Panc1 (cell line): ENCODE measurements around the gene CIITA.

Source experiments
- POLR2AphosphoS5 ChIP-seq: IDR thresholded peaks from 2 replicates; pipeline ENCODE4 v1.6.1; 2012; ENCODE audit warnings: mild to moderate bottlenecking, low read depth, low read length, moderate library complexity
- SIN3A ChIP-seq: IDR thresholded peaks from 2 replicates; pipeline ENCODE4 v1.6.1; 2012; ENCODE audit warnings: low read depth, mild to moderate bottlenecking, low read length, moderate library complexity, borderline replicate concordance; ENCODE audit not compliant: insufficient read depth
- TCF7L2 ChIP-seq: IDR thresholded peaks from 2 replicates; pipeline ENCODE4 v1.6.1; 2011; ENCODE audit warnings: mild to moderate bottlenecking, low read depth, low read length, inconsistent platforms
- TF ChIP-seq, protein P1 (sequence below), 2 experiments: IDR thresholded peaks; 2 replicates each; pipeline ENCODE4 v1.6.1; 2011 to 2012; ENCODE audit warnings: low read depth in 2 of 2, control low read depth in 1 of 2, low read length in 1 of 2, mild to moderate bottlenecking in 1 of 2, moderate library complexity in 1 of 2; ENCODE audit not compliant: insufficient read depth in 1 of 2
- TF ChIP-seq, protein P2 (sequence below): fragments of 450-650 bp; IDR thresholded peaks from 2 replicates; pipeline ENCODE4 v1.5.1; 2017; ENCODE audit warnings: mild to moderate bottlenecking

DNA sequence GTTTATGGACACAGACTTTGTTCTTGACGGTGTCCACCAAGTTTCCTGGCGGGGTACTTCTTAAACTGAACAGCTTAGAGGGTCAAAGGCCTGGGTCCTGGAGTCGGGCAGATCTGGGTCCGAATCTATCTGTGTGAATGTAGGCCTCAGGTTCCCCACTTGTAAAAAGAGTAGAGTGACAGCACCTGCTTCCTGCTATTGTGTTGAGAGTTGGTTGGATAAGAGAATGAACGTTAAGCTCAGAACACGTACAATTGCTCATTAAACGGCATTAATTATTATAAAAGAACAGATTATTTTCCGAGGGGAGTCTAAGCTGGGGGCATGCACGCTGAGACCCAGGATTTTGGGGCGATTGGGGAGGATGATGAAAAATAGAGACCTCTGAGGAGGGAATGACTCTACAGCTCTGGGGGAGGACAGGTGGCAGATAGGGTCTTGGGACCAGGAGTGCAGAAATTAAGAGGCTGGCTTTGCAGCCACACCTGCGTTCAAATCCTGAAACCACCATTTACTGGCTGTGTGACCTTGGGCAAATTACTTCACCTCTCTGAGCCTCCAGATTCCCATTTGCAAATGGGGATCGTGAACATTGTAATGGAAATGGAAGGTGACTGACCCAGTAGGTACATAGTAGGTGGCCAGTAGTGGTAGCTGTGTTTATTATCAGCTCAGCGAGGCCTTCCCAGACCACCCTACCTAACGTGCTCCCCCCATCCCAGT lies 68.2 kb downstream of the CIITA start:
- TF ChIP-seq, protein P1, sequence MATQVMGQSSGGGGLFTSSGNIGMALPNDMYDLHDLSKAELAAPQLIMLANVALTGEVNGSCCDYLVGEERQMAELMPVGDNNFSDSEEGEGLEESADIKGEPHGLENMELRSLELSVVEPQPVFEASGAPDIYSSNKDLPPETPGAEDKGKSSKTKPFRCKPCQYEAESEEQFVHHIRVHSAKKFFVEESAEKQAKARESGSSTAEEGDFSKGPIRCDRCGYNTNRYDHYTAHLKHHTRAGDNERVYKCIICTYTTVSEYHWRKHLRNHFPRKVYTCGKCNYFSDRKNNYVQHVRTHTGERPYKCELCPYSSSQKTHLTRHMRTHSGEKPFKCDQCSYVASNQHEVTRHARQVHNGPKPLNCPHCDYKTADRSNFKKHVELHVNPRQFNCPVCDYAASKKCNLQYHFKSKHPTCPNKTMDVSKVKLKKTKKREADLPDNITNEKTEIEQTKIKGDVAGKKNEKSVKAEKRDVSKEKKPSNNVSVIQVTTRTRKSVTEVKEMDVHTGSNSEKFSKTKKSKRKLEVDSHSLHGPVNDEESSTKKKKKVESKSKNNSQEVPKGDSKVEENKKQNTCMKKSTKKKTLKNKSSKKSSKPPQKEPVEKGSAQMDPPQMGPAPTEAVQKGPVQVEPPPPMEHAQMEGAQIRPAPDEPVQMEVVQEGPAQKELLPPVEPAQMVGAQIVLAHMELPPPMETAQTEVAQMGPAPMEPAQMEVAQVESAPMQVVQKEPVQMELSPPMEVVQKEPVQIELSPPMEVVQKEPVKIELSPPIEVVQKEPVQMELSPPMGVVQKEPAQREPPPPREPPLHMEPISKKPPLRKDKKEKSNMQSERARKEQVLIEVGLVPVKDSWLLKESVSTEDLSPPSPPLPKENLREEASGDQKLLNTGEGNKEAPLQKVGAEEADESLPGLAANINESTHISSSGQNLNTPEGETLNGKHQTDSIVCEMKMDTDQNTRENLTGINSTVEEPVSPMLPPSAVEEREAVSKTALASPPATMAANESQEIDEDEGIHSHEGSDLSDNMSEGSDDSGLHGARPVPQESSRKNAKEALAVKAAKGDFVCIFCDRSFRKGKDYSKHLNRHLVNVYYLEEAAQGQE (IDR thresholded peaks at IDR 0.05; ENCODE audit: insufficient read depth in 1 of 2, low read depth in 2 of 2, low read length in 1 of 2), result no peak
- TF ChIP-seq, protein P2, sequence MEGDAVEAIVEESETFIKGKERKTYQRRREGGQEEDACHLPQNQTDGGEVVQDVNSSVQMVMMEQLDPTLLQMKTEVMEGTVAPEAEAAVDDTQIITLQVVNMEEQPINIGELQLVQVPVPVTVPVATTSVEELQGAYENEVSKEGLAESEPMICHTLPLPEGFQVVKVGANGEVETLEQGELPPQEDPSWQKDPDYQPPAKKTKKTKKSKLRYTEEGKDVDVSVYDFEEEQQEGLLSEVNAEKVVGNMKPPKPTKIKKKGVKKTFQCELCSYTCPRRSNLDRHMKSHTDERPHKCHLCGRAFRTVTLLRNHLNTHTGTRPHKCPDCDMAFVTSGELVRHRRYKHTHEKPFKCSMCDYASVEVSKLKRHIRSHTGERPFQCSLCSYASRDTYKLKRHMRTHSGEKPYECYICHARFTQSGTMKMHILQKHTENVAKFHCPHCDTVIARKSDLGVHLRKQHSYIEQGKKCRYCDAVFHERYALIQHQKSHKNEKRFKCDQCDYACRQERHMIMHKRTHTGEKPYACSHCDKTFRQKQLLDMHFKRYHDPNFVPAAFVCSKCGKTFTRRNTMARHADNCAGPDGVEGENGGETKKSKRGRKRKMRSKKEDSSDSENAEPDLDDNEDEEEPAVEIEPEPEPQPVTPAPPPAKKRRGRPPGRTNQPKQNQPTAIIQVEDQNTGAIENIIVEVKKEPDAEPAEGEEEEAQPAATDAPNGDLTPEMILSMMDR, result no peak
- TF ChIP-seq POLR2AphosphoS5 (no peak), SIN3A (no peak), TCF7L2 (no peak)
